ENCODE results near the gene NNMT. TPM values are rescaled to one million over a fixed set of nuclear protein-coding genes. Genes with fewer than 3 reads are reported as not detected.

NNMT gene
- total RNA-seq, 1 donor from 2014 or later: 79.5 TPM

GRCh38 chr11:114263513-114264170 is 32.6 kb upstream of the NNMT start:
- no peak for DNase-seq (ENCODE audit: extremely low spot score, unreplicated experiment)
- Mint-ChIP-seq H3K4me1 (ENCODE audit: unreplicated experiment) (peaks cover 8% of the 10 kb centered on the region), H3K27ac (ENCODE audit: unreplicated experiment) (no peak overlapping the region), H3K27me3 (ENCODE audit: unreplicated experiment) (peaks cover 16% of the 10 kb centered on the region), H3K4me3 (ENCODE audit: unreplicated experiment) (no peak overlapping the region), H3K36me3 (ENCODE audit: unreplicated experiment) (no peaks in the 10 kb centered on the region), H3K9me3 (ENCODE audit: unreplicated experiment) (no peaks in the 10 kb centered on the region)
- no peak for TF ChIP-seq CTCF (IDR thresholded peaks at IDR 0.05)

- Mint-ChIP-seq H3K27ac (ENCODE audit: unreplicated experiment) (no peak overlapping the region), H3K4me1 (ENCODE audit: unreplicated experiment) (peaks cover 3% of the 10 kb centered on the region), H3K36me3 (ENCODE audit: unreplicated experiment) (no peaks in the 10 kb centered on the region), H3K4me3 (ENCODE audit: unreplicated experiment) (no peak overlapping the region), H3K27me3 (ENCODE audit: unreplicated experiment) (peaks cover 18% of the 10 kb centered on the region), H3K9me3 (ENCODE audit: unreplicated experiment) (no peaks in the 10 kb centered on the region)
- no peak for TF ChIP-seq CTCF (IDR thresholded peaks at IDR 0.05)
- no peak for DNase-seq (ENCODE audit: extremely low spot score, unreplicated experiment)
These were observed 31.8 kb upstream of the NNMT start for GRCh38 chr11:114264381-114264780.

- H3K4me3 Mint-ChIP-seq (ENCODE audit: unreplicated experiment): no peak overlapping the region
- DNase-seq (ENCODE audit: extremely low spot score, unreplicated experiment): no peak
- peaks cover 19% of the 10 kb centered on the region for H3K27me3 Mint-ChIP-seq (ENCODE audit: unreplicated experiment)
- H3K9me3 Mint-ChIP-seq (ENCODE audit: unreplicated experiment): no peaks in the 10 kb centered on the region
- no peak for TF ChIP-seq CTCF (IDR thresholded peaks at IDR 0.05)
- H3K4me1 Mint-ChIP-seq (ENCODE audit: unreplicated experiment): peaks cover 3% of the 10 kb centered on the region
- H3K27ac Mint-ChIP-seq (ENCODE audit: unreplicated experiment): no peak overlapping the region
- no peaks in the 10 kb centered on the region for H3K36me3 Mint-ChIP-seq (ENCODE audit: unreplicated experiment)
These were observed 30.9 kb upstream of the NNMT start for GRCh38 chr11:114265122-114265878.

- Mint-ChIP-seq H3K9me3 (ENCODE audit: unreplicated experiment) (no peaks in the 10 kb centered on the region), H3K27me3 (ENCODE audit: unreplicated experiment) (peaks cover 54% of the 10 kb centered on the region), H3K36me3 (ENCODE audit: unreplicated experiment) (no peaks in the 10 kb centered on the region), H3K4me1 (ENCODE audit: unreplicated experiment) (no peaks in the 10 kb centered on the region), H3K4me3 (ENCODE audit: unreplicated experiment) (no peak overlapping the region), H3K27ac (ENCODE audit: unreplicated experiment) (no peak overlapping the region)
- no peak for TF ChIP-seq CTCF (IDR thresholded peaks at IDR 0.05)
- no peak for DNase-seq (ENCODE audit: extremely low spot score, unreplicated experiment)
These were observed 26.7 kb upstream of the NNMT start for GRCh38 chr11:114269498-114269897.

- no peaks in the 10 kb centered on the region for H3K9me3 Mint-ChIP-seq (ENCODE audit: unreplicated experiment)
- peak; percentile 32 for DNase-seq (ENCODE audit: extremely low spot score, unreplicated experiment)
- H3K27ac Mint-ChIP-seq (ENCODE audit: unreplicated experiment): no peak overlapping the region
These were observed 25.5 kb upstream of the NNMT start for GRCh38 chr11:114270531-114271270.

More at GRCh38 chr11:114270531-114271270, 25.5 kb upstream of the NNMT start:
- H3K36me3 Mint-ChIP-seq (ENCODE audit: unreplicated experiment): no peaks in the 10 kb centered on the region
- H3K27me3 Mint-ChIP-seq (ENCODE audit: unreplicated experiment): peaks cover 65% of the 10 kb centered on the region
- no peak overlapping the region for H3K4me3 Mint-ChIP-seq (ENCODE audit: unreplicated experiment)
- H3K4me1 Mint-ChIP-seq (ENCODE audit: unreplicated experiment): no peaks in the 10 kb centered on the region
- no peak for TF ChIP-seq CTCF (IDR thresholded peaks at IDR 0.05)
